HG03521 (cell line): ENCODE measurements around the gene KIRREL3.

Experiments used
- ATAC-seq: cut with Tn5 transposase; IDR thresholded peaks from one replicate; pipeline ENCODE4 v1.9.1; 2021; ENCODE audit warnings: mild to moderate bottlenecking, moderate library complexity; ENCODE audit not compliant: unreplicated experiment

The KIRREL3 gene

DNA sequence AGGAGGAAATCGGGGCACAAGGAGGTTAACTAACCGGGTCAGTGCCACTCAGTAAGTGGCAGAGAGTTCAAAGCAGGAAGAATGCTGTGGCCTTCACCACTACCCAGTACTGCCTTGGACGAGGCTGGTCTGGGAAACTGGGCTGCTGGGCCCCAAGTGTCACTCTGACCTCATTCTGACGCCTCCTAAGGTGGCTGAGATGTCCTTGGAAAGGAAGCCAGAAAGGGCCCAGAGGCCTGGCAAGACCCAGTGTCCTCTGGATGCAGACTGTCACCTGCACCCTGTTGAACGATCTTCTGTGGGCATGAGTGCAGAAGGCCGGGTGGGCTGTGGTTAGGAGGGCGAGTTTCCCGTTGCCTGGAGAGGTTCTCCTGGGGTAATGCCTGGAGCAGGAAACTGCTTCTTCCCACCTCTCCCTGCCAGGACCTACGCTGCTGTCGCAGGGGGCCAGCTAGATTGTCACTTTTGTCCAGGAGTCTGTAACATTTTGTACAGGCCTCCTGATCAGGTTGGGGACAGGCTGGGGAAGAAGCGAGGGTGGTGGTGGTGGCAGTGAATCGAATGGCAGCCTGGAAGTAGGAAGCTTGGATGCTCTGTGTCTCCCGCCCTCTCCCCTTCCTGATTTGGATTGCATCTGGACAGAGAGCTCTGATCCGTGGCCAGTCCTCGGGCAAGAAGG is 540.0 kb downstream of the KIRREL3 start:
- no peak for ATAC-seq

DNA sequence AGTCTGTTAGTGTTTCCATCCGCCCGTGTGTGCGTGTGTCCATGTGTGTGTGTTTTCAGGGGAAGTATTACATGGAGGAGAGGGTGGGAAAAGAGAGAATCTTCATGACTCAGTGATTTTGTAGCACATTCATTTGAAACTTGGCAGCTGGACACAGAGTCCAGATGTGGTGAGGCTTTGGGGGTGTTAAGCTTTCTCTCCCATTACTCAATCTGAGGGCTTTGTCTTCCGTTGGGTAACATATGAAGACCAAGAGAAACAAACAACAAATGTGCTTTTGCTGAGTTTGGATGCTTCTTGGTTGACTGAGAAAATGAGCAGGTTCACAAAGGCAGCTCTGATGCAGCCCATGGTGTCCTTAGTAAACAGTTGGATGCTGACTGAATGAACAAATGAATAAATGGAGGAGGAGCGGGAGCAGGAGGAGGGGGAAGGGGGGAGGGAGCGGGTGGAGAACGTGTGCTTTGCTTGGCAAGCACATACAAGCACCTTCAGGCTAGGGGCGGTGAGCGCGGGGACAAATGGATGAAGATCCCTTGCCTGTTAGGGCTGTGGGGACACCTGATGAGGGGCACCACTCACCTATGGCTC is 540.8 kb downstream of the KIRREL3 start:
- no peak for ATAC-seq

DNA sequence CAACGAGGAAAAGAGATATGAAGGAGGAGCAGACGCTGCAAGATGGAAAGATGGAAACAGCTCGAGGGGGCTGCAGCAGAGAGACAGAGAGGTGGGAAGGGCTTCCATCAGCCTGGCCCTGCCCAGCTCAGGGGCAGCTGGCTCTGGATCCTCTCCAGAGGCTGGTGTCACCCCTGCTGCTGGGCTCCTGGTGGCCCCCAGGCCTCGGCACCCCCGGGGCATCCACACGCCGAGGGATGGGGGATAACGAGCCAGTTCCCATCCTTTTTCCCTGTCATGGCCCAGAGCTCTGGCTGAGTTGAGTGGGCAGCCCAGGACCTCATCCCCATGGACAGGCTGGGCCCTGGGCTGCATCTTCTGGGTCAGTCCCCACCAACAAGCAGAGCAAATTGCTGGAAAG is 542.8 kb downstream of the KIRREL3 start:
- no peak for ATAC-seq

DNA sequence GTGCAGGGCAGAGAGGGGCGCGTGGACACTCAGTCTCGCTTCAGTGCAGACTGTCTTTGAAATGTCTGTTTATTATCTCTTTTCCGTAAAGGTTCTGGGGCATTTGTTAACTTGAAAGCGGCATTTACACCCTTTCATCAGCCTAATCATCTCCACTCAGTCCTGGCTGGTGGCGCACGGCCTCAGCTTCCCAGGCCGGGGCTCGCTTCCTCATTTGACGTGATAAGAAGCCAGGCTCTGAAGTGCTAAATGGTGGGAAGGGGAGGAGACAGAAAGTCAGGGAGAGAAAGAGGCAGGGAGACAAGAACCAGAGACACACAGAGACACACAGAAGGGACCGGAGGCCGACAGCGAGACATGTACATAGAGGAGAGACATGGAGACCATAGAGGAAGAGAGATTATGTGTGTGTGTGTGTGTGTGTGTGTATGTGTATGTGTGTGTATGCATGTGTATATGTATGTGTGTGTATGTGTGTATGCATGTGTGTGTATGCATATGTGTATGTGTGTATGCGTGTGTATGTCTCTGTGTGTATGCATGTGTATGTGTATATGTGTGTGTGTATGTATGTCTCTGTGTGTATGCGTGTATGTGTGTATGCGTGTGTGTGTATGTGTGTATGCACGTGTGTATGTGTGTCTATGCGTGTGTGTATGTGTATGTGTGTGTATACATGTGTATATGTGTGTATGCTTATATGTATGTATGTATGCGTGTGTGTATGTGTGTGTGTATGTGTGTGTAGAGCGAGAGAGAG is 543.6 kb downstream of the KIRREL3 start:
- no peak for ATAC-seq

DNA sequence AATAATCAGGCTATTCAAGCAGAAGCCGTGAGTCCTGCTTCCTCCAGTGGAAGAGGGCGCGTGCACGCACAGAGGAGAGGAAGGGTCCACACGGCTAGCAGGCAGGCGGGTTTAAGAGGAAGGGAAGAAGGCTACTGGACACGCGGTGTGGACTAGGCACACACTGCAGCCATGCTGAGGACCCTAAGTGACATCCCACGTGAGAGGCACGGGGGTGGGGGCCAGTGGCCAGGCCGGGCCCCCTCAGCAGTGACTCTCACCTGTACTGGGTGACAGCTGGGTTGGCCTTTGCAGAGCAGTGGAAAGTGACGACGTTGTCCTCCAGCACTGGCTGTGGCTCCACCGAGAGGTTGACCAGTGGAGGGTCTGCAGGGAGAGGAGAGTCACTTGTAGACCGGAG is 544.5 kb downstream of the KIRREL3 start:
- ATAC-seq = no peak

DNA sequence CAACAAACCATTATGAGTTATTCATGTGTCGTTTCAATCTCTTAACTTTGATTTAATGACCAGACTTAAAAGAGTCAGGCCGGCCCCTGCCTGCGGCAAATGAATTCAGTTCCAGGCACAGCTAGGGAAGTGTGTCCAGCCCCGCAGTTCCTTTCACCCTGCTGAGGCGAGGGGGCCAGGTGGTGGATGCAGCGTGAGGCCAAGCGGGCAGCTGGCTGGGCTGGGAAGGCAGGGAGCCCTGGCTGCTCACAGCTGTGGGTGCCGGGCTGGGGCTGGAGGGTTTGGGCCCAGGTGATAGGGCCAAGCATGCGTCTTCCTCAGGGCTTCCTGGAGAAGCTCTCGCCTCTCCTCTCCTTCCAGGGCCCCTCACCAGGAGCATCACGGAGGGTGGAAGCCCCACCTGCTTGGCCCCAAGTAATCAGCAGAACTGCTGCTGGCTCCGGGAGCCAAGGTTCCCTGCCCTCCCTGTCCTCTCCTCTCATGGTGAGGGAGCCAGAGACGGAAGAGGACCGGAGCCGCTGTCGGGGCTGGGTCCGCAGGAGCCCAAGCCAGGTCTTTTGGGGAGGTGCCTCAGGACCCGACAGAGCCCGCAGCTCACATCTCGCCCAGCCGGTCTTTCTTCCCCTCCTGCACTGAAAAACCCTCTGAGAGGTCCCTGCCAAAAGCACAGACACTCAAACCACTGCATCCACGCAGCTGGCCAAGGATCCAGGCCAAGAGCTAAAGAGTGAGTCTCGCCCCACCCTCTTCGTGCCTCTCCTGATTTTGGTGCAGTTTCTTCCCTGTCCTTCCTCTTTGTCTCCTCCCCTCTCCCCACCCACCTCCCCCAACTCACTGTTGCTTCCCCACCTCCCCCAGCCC is 548.1 kb downstream of the KIRREL3 start:
- no peak for ATAC-seq

DNA sequence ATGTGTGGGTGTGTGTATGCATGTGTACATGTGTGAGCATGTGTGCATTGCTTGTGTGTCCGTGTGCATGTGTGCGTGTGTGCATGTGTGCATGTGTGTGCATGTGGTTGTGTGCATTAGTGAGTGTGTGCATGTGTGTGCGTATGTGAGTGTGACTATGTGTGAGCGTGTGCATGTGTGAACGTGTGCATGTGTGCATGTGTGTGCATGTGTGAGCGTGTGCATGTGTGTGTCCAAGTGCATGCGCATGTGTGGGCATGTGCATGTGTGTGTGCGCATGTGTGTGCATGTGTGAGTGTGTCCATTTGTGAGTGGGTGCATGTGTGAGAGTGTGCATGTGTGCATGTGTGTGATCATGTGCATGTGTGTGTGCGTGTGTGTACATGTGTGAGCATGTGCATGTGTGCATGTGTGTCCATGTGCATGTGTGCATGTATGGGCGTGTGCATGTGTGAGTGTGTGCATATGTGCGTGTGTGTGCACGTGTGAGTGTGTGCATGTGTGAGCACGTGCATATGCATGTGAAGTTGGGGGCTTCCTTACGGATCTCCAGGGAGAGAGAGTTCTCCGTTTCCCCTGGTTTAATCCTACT is 549.3 kb downstream of the KIRREL3 start:
- ATAC-seq = no peak

DNA sequence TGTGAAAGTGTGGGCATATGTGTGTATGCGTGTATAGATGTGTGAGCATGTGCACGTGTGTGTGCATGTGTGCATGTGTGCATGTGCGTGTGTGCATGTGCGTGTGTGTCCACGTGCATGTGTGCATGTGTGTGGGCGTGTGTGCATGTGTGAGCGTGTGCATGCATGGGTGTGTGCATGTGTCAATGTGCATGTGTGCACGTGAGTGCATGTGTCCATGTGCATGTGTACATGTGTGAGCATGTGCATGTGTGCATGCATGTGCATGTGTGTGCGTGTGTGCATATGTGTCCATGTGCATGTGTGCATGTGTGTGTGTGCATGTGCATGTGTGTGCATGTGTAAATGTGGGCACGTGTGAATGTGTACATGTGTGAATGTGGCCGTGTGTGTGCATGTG is 549.8 kb downstream of the KIRREL3 start:
- no peak for ATAC-seq

DNA sequence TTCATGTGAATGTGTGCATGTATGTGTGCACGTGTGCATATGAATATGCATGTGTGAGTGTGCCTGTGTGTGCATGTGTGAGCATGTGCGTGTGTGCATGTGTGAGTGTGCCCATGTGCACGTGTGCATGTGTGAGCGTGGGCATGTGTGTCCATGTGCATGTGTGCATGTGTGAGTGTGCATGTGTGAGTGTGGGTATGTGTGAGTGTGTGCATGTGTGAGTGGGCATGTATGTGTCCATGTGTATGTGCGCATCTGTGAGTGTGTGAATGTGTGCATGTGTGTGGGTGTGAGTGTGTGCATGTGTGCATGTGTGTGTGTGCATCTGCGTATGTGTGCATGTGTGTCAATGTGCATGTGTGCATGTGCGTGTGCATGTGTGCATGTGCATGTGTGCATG is 550.4 kb downstream of the KIRREL3 start:
- ATAC-seq = no peak

DNA sequence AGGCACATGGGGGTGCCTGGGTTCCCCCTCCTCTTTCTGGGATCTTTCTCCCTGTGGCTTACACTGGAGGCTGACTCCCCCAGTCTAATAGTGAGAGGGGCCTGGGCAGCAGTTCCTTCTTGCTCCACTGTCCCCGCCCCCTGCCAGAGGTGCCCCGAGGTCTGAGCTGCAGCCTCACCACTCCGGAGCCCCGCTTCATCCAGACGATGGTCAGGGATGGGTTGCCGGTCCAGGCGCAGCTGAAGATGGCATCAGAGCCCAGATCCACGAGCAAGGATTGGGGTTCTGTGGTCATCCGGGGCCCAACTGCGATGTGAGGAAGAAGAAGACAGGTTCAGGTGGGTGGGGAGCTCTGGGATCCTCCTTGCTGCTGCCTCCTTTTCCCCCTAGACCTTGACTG is 554.0 kb downstream of the KIRREL3 start:
- no peak for ATAC-seq

DNA sequence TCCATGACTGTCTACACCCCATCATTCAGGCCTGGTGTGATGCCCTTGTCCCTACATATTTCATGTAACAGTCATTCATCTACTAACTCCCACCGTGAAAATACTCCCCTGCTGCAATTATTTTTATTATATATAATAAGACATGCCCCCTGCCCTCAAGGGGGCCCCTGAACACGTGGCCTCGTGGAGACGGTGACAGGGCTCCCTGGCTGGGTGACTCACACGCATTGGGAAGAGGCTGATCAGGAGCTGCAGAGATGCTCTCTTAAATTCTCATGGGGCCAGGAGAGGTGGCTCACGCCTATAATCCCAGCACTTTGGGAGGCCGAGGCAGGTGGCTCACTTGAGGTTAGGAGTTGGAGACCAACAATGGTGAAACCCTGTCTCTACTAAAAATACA is 556.5 kb downstream of the KIRREL3 start:
- ATAC-seq = no peak

DNA sequence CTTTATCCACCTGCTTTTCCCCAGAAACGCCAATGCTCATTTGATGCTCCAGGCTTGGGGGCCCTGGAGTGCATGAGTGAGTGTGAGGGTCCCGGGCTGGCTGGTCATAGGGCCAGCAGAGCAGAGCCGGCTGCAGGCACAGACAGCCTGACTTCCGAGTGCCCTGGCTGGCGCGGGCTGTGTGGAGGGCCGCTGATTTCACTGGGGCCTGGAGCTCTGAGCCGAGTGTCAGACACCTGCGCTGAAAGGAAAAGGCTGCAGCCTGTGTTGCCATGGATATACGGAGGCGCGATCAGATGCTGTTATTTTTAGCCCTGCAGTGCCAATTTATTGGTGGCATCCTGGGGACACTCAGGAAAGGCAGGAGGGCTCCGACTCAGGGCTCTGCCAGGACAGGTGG is 557.5 kb downstream of the KIRREL3 start:
- no peak for ATAC-seq

DNA sequence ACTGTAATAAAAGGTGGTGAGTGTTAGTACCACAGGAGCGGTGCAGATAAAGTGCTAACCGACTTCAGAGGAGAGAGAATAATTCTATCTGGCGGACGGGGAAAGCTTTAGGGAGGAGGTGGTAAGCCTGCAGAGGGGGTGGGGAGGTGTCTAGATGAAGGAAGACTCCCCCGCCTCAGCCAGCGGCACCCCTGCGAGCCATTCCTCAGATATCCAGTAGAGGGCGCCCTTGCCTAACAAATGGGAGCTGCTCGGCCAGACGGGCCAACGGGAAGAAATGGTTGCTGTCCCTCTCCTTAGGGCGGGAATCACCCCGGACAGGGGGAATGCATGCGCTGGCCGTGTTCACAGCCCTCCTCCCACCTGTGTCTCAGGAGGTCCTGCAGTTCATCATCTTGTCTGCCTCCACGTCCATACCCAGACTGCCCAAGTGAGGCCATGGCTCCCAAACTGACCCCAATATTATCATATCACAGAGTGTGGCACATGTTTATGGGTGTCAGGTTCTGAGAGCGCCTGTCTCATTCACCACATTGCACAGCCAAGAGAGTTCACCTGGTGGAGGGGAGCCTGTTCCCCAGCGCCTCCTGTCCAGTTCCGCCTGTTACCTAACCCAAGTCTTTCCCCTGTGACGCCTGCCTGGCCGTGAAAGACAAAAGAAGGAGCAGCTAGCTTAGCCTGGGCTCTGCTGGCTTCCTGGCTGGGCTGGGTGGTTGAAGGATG is 559.6 kb downstream of the KIRREL3 start:
- no peak for ATAC-seq

DNA sequence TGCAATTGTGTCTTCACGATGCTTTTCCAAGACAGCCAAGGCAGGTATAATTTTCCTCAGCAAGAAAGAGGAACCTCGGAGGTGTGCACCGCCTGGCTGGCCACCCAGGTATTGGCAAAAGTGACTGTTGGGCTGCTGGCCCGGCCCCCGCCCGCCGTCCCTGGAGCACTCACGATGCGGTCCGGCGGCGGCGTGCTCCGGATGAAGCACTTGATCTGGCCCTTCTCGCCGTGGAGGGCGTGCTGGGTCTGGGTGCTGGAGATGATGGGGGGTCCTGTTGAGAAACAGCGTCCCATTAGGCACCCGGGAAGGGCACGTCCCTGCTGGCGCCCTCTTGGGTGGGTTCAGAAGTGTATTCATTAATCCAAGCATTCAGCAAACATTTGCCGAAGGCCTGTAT is 560.3 kb downstream of the KIRREL3 start:
- ATAC-seq = no peak

DNA sequence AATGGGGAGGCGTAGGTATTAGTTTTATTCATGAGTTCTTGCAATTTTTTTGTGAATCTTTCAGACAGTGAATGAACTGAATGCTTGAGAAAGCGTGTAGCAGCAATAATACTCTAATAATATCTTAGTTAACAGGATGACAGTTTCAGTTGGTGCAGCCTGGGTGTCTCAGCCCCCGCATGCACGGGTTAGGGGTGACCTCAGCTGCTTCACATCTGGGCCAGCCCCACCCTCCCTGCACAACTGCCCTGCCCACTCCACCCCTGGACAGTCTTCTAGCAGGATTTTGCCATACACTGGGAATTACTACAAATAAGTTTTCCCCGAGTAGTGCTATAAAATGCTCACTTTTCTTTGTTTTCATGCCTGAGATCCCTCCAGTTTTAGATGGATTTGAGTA is 561.9 kb downstream of the KIRREL3 start:
- no peak for ATAC-seq

DNA sequence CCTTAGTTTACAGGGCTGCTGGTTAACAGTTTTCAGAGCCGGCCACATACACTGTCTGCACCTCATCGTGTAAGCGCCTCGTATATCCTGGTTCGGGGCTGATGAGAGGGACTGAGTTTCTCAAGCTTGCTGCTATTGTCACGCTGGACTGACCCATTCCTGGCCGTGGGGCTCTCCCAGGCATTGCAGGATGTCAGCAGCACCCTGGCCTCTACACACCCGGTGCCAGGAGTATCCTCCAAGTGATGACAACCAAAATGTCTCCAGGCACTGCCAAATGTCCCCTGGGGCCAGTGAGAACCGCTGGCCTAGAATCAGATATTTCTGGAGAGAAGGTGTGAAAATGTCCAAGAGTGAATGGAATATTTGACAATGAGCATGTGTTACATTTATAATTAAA is 562.3 kb downstream of the KIRREL3 start:
- ATAC-seq = no peak

DNA sequence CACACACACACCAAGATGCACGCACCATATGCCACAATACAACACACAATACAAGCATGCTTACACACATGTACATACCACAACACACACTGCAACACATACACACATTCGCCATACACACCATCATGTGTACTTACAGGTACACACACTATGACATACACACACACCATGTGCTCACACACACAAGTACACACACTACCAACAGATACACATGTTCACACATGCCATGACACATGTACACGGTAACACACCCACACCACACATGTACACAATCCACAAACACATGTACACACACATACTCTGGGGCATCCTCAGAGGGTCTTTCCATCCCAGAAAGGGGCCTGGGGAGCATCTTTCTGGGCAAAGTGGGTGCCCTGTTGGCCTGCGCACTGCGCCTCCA is 562.8 kb downstream of the KIRREL3 start:
- no peak for ATAC-seq

DNA sequence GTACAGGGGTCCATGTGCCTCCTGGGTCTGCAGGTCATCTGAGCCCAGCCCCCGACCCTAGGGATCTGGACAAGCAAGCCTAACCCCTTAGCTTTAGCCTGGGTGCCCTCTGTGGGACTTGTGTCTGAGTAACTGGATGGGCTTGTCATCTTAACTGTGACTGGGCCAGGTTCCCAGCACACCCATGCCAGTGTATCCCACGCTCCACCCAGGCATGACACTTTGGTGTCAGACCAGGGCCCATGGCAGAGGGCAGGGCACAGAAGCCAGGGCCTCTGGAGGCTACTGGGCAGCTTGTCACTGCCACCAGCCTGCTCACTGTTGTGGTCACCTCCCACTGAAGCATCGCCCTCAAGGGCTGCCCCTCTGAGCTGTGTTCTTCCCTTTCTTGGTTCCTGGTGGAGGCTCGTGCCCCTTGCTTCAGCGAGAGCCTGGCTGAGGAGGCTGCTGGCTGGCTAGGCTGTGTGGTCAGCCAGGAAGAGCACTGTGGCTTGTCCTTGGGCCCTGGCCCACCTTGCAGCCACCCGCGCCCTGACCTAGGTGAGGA is 564.3 kb downstream of the KIRREL3 start:
- ATAC-seq = no peak

DNA sequence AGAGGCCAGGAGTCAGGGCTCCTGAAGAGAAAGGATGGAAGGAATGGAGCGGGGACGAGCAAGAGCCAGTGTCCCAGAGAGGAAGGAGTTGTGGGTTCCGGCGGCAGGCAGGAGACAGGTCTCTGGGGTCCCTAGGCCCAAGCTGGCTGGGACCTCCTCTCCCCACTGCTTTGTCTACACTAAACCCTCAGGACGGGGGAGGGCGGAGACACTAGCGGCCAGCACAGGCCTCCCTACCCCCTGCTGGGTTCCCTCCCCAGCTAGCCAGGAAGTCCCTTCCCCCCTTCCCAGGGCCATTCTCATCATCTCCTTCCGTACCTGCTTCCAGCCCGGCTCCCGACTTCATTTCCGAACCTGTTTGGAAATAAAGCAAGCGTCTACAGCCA is 565.6 kb downstream of the KIRREL3 start:
- no peak for ATAC-seq
